ENCODE results near the gene TMOD4. TPM values are rescaled to one million over a fixed set of nuclear protein-coding genes. Genes with fewer than 3 reads are reported as not detected.
A peak's percentile ranks its signal among the peaks of the same experiment; 100 is the strongest.
"Not testable (repeated sequence)": the region's sequence is repeated elsewhere in the genome, so short reads cannot be mapped to it uniquely, and the experiment has no call there.

TMOD4 gene
- total RNA-seq, 1 experiment from 2014 or later = 1.3 TPM

DNA sequence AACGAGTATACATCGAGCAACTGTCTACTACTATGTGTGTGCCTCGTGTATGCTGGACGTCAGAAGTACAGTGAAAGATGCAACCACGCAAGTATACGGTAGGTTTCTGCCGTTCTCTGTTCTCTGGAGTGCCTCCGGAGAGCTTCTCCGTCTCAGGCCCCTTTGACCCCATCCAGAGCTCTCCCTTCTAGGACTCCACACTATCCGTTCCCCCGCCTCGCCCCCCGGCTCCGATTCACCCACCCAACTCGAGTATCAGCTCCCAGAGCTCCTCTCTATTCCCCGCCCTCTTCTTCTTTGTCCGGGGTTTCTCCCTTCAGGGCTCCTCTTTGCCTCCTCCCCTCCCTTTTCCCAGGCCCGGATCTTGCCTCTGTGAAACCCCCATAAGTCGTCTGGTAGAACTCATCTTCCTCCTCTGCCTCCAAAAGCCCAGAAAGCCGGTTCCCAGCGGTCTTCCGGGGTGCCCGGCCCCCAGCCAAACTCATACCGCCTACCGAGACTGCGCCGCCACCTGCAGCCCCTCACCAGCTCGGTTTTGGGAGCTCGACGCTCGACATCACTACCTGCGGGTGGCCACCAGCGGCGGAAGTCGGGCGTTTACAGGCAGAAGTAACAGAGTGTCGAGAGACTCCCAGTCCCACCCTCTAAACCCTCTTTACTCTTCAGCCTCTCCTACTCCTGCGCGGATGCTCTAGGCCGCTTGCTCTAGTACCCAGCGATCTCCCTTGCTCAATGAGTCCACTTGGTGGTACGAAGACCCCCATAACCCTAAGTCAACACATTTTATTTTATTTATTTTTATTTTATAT, 14.1 kb upstream of the TMOD4 start, which contains the start of gene VPS72:
Gene VPS72 (minus strand): TSS at position 561 of the 809 bp plus-strand sequence. CDS start 76 bp downstream, at position 485.
- H3K27ac Mint-ChIP-seq (ENCODE audit: unreplicated experiment) = peak within 1 kb of the TSS; percentile 91
- H3K36me3 Mint-ChIP-seq (ENCODE audit: insufficient read depth, unreplicated experiment) = peaks cover 25% of the 10 kb centered on the region
- H3K27me3 Mint-ChIP-seq (ENCODE audit: insufficient read depth, unreplicated experiment) = no peaks in the 10 kb centered on the region
- TF ChIP-seq, protein P1, sequence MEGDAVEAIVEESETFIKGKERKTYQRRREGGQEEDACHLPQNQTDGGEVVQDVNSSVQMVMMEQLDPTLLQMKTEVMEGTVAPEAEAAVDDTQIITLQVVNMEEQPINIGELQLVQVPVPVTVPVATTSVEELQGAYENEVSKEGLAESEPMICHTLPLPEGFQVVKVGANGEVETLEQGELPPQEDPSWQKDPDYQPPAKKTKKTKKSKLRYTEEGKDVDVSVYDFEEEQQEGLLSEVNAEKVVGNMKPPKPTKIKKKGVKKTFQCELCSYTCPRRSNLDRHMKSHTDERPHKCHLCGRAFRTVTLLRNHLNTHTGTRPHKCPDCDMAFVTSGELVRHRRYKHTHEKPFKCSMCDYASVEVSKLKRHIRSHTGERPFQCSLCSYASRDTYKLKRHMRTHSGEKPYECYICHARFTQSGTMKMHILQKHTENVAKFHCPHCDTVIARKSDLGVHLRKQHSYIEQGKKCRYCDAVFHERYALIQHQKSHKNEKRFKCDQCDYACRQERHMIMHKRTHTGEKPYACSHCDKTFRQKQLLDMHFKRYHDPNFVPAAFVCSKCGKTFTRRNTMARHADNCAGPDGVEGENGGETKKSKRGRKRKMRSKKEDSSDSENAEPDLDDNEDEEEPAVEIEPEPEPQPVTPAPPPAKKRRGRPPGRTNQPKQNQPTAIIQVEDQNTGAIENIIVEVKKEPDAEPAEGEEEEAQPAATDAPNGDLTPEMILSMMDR (IDR thresholded peaks at IDR 0.05; ENCODE audit: insufficient read depth in 1 of 2, low read depth in 1 of 2, low read length in 1 of 2, severe bottlenecking in 1 of 2, unreplicated experiment in 1 of 2) = peak; percentile 0 to 16
- Histone ChIP-seq H3K27me3 (replicated peaks; ENCODE audit: control insufficient read depth, insufficient read depth, low read length) (no peaks in the 10 kb centered on the region), H3K9me3 (no peaks in the 10 kb centered on the region), H3K4me3 (ENCODE audit: low read depth, low read length) (peak within 1 kb of the TSS; percentile 48), H3K36me3 (ENCODE audit: control insufficient read depth, insufficient read depth, low read length) (peaks cover 2% of the 10 kb centered on the region; the same call in 1 of the 2 replicates), H3K4me1 (0 out of 2 replicates have a peak, but pooled peaks cover 9% of the 10 kb centered on the region)
- peak within 1 kb of the TSS; percentile 85 for H3K4me3 Mint-ChIP-seq (ENCODE audit: unreplicated experiment)
- peak; percentile 89 to 92 for DNase-seq
- CTCF ChIA-PET = interaction anchor here (0.9 to 1.2 kb wide), 4 partner anchors 14 to 119 kb away, joined by 3 to 5 read pairs (median 4); partner anchors contain the start of genes GABPB2 and TMOD4
- peaks cover 8% of the 10 kb centered on the region for H3K4me1 Mint-ChIP-seq (ENCODE audit: low read depth, unreplicated experiment)
- no TSS peak for BruUV-seq (replicated peaks)
- intact Hi-C loops (cut with micrococcal nuclease; ENCODE audit: unreplicated experiment) = no loop called here
- POLR2A ChIA-PET = interaction anchor here (0.5 to 1.4 kb wide), 19 partner anchors 9 to 493 kb away, joined by 3 to 13 read pairs (median 4); partner anchors contain the start of genes CGN, GOLPH3L, LYSMD1 and PSMD4
- no peaks in the 10 kb centered on the region for H3K9me3 Mint-ChIP-seq (ENCODE audit: unreplicated experiment)

DNA sequence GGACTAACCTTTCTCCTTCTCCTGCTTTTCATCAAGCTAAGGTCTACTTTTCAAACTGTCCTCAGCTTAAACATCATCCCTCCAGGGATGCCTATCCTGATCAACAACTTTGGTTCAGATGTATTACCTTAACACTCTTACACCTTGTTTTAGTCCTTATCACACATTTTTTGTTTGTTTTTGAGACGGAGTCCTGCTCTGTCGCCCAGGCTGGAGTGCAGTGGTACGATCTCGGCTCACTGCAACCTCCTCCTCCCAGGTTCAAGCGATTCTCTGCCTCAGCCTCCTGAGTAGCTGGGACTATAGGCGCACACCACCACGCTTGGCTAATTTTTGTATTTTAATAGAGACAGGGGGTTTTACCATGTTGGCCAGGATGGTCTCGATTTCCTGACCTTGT, 12.9 kb upstream of the TMOD4 start:
- BruUV-seq (replicated peaks); H3K4me1 ChIP-seq; CTCF ChIA-PET; H3K27me3 ChIP-seq (replicated peaks; ENCODE audit: control insufficient read depth, insufficient read depth, low read length); intact Hi-C loops (cut with micrococcal nuclease; ENCODE audit: unreplicated experiment); H3K9me3 ChIP-seq; H3K9me3 Mint-ChIP-seq (ENCODE audit: unreplicated experiment); H3K36me3 ChIP-seq (ENCODE audit: control insufficient read depth, insufficient read depth, low read length); H3K4me1 Mint-ChIP-seq (ENCODE audit: low read depth, unreplicated experiment); H3K27me3 Mint-ChIP-seq (ENCODE audit: insufficient read depth, unreplicated experiment); DNase-seq: not testable (repeated sequence)
- Mint-ChIP-seq H3K4me3 (ENCODE audit: unreplicated experiment) (peak overlapping the region; percentile 85), H3K27ac (ENCODE audit: unreplicated experiment) (peak overlapping the region; percentile 91), H3K36me3 (ENCODE audit: insufficient read depth, unreplicated experiment) (peaks cover 35% of the 10 kb centered on the region)
- H3K4me3 ChIP-seq (ENCODE audit: low read depth, low read length) = peak overlapping the region; percentile 48
- POLR2A ChIA-PET = interaction anchor here (1.2 to 1.4 kb wide), 2 partner anchors 22 to 492 kb away, joined by 3 to 9 read pairs; partner anchors contain the start of genes GOLPH3L, LYSMD1 and SCNM1

DNA sequence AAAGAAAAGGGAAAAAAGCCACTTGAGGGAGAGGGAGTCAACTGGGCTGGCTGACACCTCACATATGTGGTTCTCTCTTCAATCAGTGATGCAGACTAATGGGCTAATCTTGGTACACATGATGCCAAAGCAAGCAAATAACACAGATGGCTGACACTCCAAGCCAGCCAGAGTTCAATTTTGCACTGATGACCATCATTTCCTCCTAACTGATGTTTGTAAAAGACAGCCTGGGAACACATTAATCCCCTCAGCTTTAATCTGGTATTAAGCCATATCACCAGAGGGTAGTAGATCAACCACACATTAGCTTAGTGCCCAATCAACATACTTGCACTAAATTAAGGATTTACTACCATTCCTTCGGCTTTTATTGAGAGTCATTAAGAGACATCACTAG, 11.4 kb upstream of the TMOD4 start:
- no peak for DNase-seq
- intact Hi-C loops (cut with micrococcal nuclease; ENCODE audit: unreplicated experiment) = no loop called here
- CTCF ChIA-PET = no interaction called here
- no peak overlapping the region for H3K27ac Mint-ChIP-seq (ENCODE audit: unreplicated experiment)
- H3K4me3 Mint-ChIP-seq (ENCODE audit: unreplicated experiment) = no peak overlapping the region
- H3K4me1 Mint-ChIP-seq (ENCODE audit: low read depth, unreplicated experiment) = peaks cover 8% of the 10 kb centered on the region
- no TSS peak for BruUV-seq (replicated peaks)
- H3K9me3 ChIP-seq = no peaks in the 10 kb centered on the region
- H3K27me3 Mint-ChIP-seq (ENCODE audit: insufficient read depth, unreplicated experiment) = no peaks in the 10 kb centered on the region
- H3K4me3 ChIP-seq (ENCODE audit: low read depth, low read length) = no peak overlapping the region
- TF ChIP-seq, protein P1 (IDR thresholded peaks at IDR 0.05; ENCODE audit: insufficient read depth in 1 of 2, low read depth in 1 of 2, low read length in 1 of 2, severe bottlenecking in 1 of 2, unreplicated experiment in 1 of 2) = no peak
- H3K36me3 ChIP-seq (ENCODE audit: control insufficient read depth, insufficient read depth, low read length) = peaks cover 2% of the 10 kb centered on the region; the same call in 1 of the 2 replicates
- H3K9me3 Mint-ChIP-seq (ENCODE audit: unreplicated experiment) = no peaks in the 10 kb centered on the region
- no peaks in the 10 kb centered on the region for H3K27me3 ChIP-seq (replicated peaks; ENCODE audit: control insufficient read depth, insufficient read depth, low read length)
- H3K36me3 Mint-ChIP-seq (ENCODE audit: insufficient read depth, unreplicated experiment) = peaks cover 47% of the 10 kb centered on the region
- POLR2A ChIA-PET = no interaction called here
- H3K4me1 ChIP-seq = 0 out of 2 replicates have a peak, but pooled peaks cover 9% of the 10 kb centered on the region
